COR-L47 (cell line): ENCODE data around the gene SNTG2.

Source experiments
- DNase-seq: peaks from one replicate; lab custom pipeline; 2025; lab: John Stamatoyannopoulos, UW

Gene SNTG2

GRCh38 chr2:1283020-1283801 lies 332.6 kb downstream of the SNTG2 start:
- no peak for DNase-seq

- no peak for DNase-seq
These were observed 333.2 kb downstream of the SNTG2 start for GRCh38 chr2:1283871-1284270.

DNA sequence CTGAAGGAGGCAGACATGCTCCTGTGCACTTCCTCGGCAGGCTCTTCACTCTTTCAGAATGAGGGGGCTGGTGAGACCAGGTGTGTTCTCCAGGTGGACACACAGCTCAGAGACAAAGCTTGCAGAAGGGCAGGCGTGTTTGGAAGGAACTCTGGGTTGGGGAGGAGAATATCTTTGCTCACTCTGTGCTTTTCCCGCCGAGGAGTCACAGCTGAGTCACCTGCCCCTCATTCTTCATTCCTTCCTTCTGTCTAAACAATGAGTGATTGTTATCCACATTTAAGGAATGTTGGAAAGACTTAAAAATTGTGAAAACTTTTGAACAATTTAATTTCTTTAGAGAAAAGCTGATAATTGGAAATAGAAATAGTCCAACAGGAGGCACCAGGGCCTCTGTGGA lies 336.3 kb downstream of the SNTG2 start:
- DNase-seq: no peak

DNA sequence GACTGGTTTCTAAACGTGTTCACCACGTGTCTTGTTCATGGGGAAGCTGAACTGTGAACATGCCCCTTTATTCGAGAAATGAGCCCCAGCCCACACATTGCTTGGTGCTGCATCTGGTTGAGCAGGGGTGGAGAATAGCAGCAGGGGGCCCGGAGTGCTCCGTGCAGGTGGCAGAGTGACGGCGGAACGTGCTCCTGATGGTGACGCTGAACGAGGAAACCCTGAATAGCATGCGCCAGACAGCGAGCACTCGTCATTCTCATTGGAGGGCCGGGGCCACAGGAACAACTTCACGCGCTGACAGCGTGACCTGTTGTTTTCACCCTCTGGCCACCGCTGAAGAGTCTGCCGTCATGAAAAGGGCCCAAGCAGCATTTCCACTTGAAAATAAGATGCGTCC lies 336.8 kb downstream of the SNTG2 start:
- no peak for DNase-seq

GRCh38 chr2:1294900-1295299 lies 344.3 kb downstream of the SNTG2 start:
- no peak for DNase-seq

- DNase-seq: no peak
These were observed 345.1 kb downstream of the SNTG2 start for GRCh38 chr2:1295740-1296139.

GRCh38 chr2:1297372-1298159 lies 346.9 kb downstream of the SNTG2 start:
- DNase-seq: no peak

GRCh38 chr2:1299043-1299442 lies 348.4 kb downstream of the SNTG2 start:
- no peak for DNase-seq

DNA sequence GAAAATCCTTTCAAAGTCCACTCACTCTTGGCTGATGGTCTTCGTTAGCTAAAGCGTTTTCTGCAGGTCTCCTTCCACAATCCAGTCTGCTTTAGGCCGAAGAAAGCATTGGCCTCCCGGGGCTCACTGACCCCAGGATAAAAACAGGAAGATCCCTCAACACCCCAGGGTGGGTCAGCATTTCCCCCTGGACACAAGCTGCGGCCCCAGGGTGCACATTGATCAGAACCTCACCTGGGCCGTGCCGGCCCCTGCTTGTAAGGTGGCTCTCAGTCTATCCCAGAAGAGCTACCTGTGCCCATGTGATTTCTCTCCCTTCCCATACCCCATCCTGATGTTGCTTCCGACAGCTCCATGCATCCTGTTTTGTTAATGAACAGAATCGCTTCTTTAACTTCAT lies 349.6 kb downstream of the SNTG2 start:
- no peak for DNase-seq

DNA sequence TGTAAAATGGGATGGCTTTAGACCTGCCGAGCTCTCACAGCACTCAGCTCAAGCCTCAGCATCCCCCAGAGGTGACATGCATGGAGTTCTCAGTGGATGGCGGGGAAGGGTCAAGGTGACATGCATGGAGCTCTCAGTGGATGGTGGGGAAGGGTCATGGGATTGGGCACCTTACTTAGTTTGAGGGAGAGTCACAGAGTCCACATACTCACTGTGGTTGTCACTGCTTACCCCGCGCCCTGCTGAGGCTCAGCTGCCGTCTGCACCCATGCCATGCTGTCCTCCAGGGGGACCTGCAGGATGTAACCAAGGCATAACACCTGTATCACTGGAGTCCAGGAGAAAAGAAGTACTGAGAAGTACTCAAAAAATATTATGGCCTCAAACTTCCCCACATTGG lies 350.4 kb downstream of the SNTG2 start:
- no peak for DNase-seq

DNA sequence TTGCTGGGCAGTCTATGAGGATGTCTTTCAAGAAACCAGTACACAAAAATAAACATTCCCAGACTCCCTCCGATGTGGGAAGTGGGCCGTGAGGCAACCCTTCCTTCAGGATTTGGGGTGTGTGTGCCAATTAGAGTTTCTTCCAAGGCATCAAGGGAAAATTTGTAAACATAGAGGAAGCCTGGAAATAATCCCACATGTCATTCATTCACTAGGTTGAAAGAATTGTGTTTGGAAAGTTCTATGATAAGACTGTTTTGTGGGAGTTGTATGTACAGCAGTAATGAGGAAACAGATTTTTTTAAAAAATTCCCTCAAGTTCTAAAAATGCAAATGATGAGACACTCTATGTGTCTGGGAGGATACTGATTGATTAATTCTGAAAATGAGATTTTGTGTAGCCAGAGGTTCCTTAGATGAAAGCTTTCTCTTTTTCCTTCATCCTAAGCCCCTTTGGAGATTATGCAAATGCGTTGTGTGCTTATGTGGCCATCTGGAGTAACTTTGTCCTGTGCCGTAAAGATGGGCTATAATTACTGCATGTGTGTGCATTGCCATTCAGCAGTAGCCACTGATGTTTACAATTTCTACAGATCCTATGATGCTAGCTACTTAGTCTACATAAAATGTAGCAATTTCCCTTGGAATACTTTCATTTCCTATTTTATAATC lies 354.8 kb downstream of the SNTG2 start:
- DNase-seq: no peak

- DNase-seq: no peak
These were observed 355.5 kb downstream of the SNTG2 start for GRCh38 chr2:1306014-1306686.

- DNase-seq: no peak
These were observed 356.3 kb downstream of the SNTG2 start for GRCh38 chr2:1306687-1307516.

GRCh38 chr2:1307670-1308069 lies 357.0 kb downstream of the SNTG2 start:
- DNase-seq: no peak

DNA sequence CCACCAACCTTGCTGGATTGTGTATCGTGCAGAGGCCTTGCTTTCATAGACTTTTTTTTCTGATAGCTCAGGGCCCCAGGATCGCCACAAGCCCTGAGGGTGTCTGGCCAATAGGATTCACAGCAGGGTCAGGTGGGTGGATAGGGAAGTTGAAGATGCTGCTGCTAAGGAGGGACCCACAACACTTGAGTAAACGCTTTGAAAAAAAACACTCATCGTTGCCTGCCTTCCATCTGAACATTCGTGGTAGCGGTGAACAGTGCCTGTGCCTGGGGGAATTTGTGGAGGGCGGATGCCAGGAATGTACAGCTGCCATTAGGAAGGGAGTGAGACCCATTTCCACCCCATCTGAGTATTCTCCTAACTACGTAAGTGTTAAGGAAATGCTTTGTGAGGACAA lies 358.0 kb downstream of the SNTG2 start:
- no peak for DNase-seq

GRCh38 chr2:1309507-1309906 lies 358.9 kb downstream of the SNTG2 start:
- no peak for DNase-seq

- DNase-seq: no peak
These were observed 359.6 kb downstream of the SNTG2 start for GRCh38 chr2:1310202-1310601.

GRCh38 chr2:1310866-1311265 lies 360.2 kb downstream of the SNTG2 start:
- no peak for DNase-seq

- DNase-seq: no peak
These were observed 362.7 kb downstream of the SNTG2 start for GRCh38 chr2:1313240-1313924.

DNA sequence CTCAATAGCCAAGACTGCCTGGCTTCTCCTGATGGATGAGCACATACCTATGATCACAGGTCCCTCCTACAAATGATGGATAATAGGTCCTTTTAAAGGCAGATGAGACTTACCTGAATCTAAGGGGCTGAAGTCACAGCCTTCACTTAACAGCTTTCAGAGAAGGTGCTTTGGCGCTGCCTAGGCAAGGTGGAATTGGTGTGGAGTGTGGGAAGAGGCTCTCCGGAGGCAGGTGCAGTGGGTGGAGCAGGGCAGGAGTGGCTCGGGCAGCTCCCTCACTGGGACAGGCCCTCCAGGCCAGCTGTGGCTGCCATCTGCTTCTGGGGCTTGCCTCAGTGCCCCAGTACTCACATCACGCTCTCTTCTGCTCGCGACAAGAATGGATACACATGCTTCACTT lies 363.6 kb downstream of the SNTG2 start:
- no peak for DNase-seq
